ENCODE data around the gene MAP1B. TPM values are rescaled to one million over a fixed set of nuclear protein-coding genes. Genes with fewer than 3 reads are reported as not detected.

Gene MAP1B
- total and polyA plus RNA-seq, 9 of the 15 experiments (the other 6 are each of a cell fraction or from before 2014, with no cell fraction given): 5.2 to 66.1 (median 17.3) TPM

DNA sequence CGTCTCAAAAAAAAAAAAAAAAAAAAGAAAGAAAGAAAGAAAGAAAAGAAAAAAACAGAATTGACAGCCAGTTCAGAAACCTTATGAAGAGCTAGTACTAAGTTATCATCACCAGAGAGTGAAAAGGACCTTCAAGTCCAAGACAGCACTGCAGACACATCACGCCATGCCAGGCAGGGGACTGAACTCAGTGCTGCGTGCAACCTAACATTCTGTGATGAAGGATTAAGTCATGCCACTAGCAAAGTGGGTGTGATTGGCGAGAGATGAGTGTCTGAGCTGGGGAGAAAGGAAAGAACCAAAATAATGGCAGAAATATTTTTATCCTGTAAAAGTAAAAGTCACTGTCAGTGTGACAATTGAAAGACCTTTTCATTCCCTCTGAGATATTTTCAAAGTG, 54.7 kb downstream of the MAP1B start:
- ChIA-PET CTCF (ENCODE audit: low intra/inter-chr PET ratio) (interaction anchor here (0.6 kb wide), 1 partner anchor 672 kb away, joined by 3 read pairs; no protein-coding TSS in a partner anchor), POLR2A (interaction anchor here (1.0 kb wide), 1 partner anchor 9 kb away, joined by 3 read pairs; no protein-coding TSS in a partner anchor)
- H3K79me2 ChIP-seq (ENCODE audit: control insufficient read depth, insufficient read depth, low read length): no peaks in the 10 kb centered on the region
- no peak for ATAC-seq
- no peaks in the 10 kb centered on the region for H3K27me3 ChIP-seq (ENCODE audit: control insufficient read depth in 2 of 2, insufficient read depth in 2 of 2, low read length in 2 of 2)
- H3K36me3 ChIP-seq (ENCODE audit: control insufficient read depth, insufficient read depth, low read length): no peaks in the 10 kb centered on the region; the same call in 2 of the 3 replicates
- peaks cover 10 to 16% of the 10 kb centered on the region in 2 experiments; a peak in 4 of 5 replicates for H3K4me1 ChIP-seq (replicated peaks in 1 of 2; ENCODE audit: control insufficient read depth in 2 of 2, insufficient read depth in 2 of 2, low read length in 2 of 2)
- in situ Hi-C loops (cut with MboI): no loop called here
- no peak overlapping the region for H3K4me2 ChIP-seq (ENCODE audit: insufficient read depth, low read length)
- no peak overlapping the region for H2AFZ ChIP-seq (ENCODE audit: low read depth, low read length)
- H3K27ac ChIP-seq (ENCODE audit: extremely low read depth, low read depth, low read length): no peak overlapping the region
- no peaks in the 10 kb centered on the region for H3K9me3 ChIP-seq (replicated peaks; ENCODE audit: control insufficient read depth, insufficient read depth, low read depth, low read length)
- H3K9ac ChIP-seq (ENCODE audit: insufficient read depth in 1 of 2, low read depth in 2 of 2, low read length in 2 of 2): no peak overlapping the region
- no peak for DNase-seq (ENCODE audit: extremely low read depth in 1 of 4, low spot score in 3 of 4)
- FAIRE-seq: no peak
- H3K4me3 ChIP-seq: no peak overlapping the region
- BruUV-seq (replicated peaks): no TSS peak
- TF ChIP-seq ZNF174 (CRISPR knock-in tag; IDR thresholded peaks at IDR 0.05) (no peak), PHF8 (IDR thresholded peaks at IDR 0.05; ENCODE audit: borderline replicate concordance, low read length) (no peak)
- no peaks in the 10 kb centered on the region for H3K9me1 ChIP-seq (ENCODE audit: control insufficient read depth, insufficient read depth, low read length)
- 0 out of 2 replicates have a peak, but pooled peaks cover 5% of the 10 kb centered on the region for H4K20me1 ChIP-seq (replicated peaks; ENCODE audit: control insufficient read depth, insufficient read depth, low read length)
- 93% methylated on average over 3 of the region's 4 CpGs for WGBS (ENCODE audit: insufficient coverage, low coverage, missing lambda C conversion rate)
- intact Hi-C loops (cut with micrococcal nuclease): no loop called here

DNA sequence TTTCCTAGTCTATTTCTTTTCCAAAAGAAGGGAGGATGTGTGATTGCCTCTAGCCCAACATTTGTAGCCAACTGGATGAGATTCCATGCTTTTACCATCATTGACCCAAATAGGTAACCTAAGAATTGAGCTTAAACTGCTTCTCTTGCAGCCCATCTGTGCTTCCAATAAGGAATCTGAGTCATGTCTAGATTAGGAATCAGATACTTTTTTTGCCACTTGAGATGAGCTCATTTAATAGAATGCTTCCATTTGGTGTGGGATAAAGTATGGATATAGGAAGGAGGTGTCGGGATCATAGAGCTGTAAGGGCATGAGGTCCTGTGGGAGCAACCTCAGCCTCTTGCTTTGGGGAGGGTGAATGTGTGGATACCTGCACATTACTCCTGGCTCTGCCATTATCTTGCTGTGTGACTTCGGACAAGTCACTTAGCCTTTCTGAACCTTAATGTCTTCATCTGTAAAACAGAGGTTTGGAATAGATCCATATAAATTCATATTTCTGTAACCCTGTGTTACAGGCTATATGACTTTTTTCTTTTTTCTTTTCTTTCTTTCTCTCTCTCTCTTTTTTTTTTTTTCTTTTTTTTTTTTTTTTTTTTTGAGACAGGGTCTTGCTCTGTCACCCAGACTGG, 56.2 kb downstream of the MAP1B start:
- H3K9me3 ChIP-seq (replicated peaks; ENCODE audit: control insufficient read depth, insufficient read depth, low read depth, low read length): no peaks in the 10 kb centered on the region
- peaks cover 5% of the 10 kb centered on the region; the same call in 1 of the 3 replicates for H3K36me3 ChIP-seq (ENCODE audit: control insufficient read depth, insufficient read depth, low read length)
- H2AFZ ChIP-seq (ENCODE audit: low read depth, low read length): no peak overlapping the region
- no peaks in the 10 kb centered on the region for H3K27me3 ChIP-seq (ENCODE audit: control insufficient read depth in 2 of 2, insufficient read depth in 2 of 2, low read length in 2 of 2)
- in situ Hi-C loops (cut with MboI) (no loop called here), intact Hi-C loops (cut with micrococcal nuclease) (no loop called here)
- no peak overlapping the region for H3K4me3 ChIP-seq
- BruUV-seq (replicated peaks): no TSS peak
- H3K4me2 ChIP-seq (ENCODE audit: insufficient read depth, low read length): no peak overlapping the region
- H3K9ac ChIP-seq (ENCODE audit: insufficient read depth in 1 of 2, low read depth in 2 of 2, low read length in 2 of 2): no peak overlapping the region
- H3K4me1 ChIP-seq (replicated peaks in 1 of 2; ENCODE audit: control insufficient read depth in 2 of 2, insufficient read depth in 2 of 2, low read length in 2 of 2): peaks cover 13 to 22% of the 10 kb centered on the region in 2 experiments; a peak in 4 of 5 replicates
- WGBS (ENCODE audit: insufficient coverage, low coverage, missing lambda C conversion rate): 91% methylated on average over 2 of the region's 2 CpGs
- POLR2A ChIA-PET: no interaction called here
- H3K27ac ChIP-seq (ENCODE audit: extremely low read depth, low read depth, low read length): no peak overlapping the region
- 0 out of 2 replicates have a peak, but pooled peaks cover 5% of the 10 kb centered on the region for H4K20me1 ChIP-seq (replicated peaks; ENCODE audit: control insufficient read depth, insufficient read depth, low read length)
- H3K9me1 ChIP-seq (ENCODE audit: control insufficient read depth, insufficient read depth, low read length): no peaks in the 10 kb centered on the region
- DNase-seq (ENCODE audit: extremely low read depth in 1 of 4, low spot score in 3 of 4) (no peak), FAIRE-seq (no peak), ATAC-seq (no peak)
- peaks cover 5% of the 10 kb centered on the region; the same call in 1 of the 3 replicates for H3K79me2 ChIP-seq (ENCODE audit: control insufficient read depth, insufficient read depth, low read length)
- CTCF ChIA-PET (ENCODE audit: low intra/inter-chr PET ratio): no interaction called here
- TF ChIP-seq BRD9 (IDR thresholded peaks at IDR 0.05; ENCODE audit: low read depth, partially characterized antibody) (peak; percentile 39), FOXA1 (IDR thresholded peaks at IDR 0.05; ENCODE audit: borderline replicate concordance) (no peak), HDAC2 (IDR thresholded peaks at IDR 0.05) (0 out of 2 replicates have a peak, but pooled peaks have one; percentile 40), FIP1L1 (IDR thresholded peaks at IDR 0.05; ENCODE audit: low read depth, low read length, poor library complexity, severe bottlenecking) (no peak), ZNF274 (IDR thresholded peaks at IDR 0.05; ENCODE audit: borderline replicate concordance, low read depth, low read length) (no peak), FOXP4 (CRISPR knock-in tag; IDR thresholded peaks at IDR 0.05; ENCODE audit: borderline replicate concordance) (no peak), ZNF77 (CRISPR knock-in tag; IDR thresholded peaks at IDR 0.05) (no peak), SRSF9 (IDR thresholded peaks at IDR 0.05; ENCODE audit: borderline replicate concordance, low read depth, low read length) (no peak), HNRNPUL1 (IDR thresholded peaks at IDR 0.05; ENCODE audit: low read length) (no peak)
- TF ChIP-seq, protein P1, sequence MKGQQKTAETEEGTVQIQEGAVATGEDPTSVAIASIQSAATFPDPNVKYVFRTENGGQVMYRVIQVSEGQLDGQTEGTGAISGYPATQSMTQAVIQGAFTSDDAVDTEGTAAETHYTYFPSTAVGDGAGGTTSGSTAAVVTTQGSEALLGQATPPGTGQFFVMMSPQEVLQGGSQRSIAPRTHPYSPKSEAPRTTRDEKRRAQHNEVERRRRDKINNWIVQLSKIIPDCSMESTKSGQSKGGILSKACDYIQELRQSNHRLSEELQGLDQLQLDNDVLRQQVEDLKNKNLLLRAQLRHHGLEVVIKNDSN (CRISPR knock-in tag; IDR thresholded peaks at IDR 0.05): no peak

Measured in K562 (cell line).